ENCODE results near the gene THADA. TPM values are rescaled to one million over a fixed set of nuclear protein-coding genes. Genes with fewer than 3 reads are reported as not detected.
"Not testable (repeated sequence)": the region's sequence is repeated elsewhere in the genome, so short reads cannot be mapped to it uniquely, and the experiment has no call there.

THADA gene
- total RNA-seq, 4 donors from 2014 or later: 49.9 to 90.2 (median 65.2) TPM

DNA sequence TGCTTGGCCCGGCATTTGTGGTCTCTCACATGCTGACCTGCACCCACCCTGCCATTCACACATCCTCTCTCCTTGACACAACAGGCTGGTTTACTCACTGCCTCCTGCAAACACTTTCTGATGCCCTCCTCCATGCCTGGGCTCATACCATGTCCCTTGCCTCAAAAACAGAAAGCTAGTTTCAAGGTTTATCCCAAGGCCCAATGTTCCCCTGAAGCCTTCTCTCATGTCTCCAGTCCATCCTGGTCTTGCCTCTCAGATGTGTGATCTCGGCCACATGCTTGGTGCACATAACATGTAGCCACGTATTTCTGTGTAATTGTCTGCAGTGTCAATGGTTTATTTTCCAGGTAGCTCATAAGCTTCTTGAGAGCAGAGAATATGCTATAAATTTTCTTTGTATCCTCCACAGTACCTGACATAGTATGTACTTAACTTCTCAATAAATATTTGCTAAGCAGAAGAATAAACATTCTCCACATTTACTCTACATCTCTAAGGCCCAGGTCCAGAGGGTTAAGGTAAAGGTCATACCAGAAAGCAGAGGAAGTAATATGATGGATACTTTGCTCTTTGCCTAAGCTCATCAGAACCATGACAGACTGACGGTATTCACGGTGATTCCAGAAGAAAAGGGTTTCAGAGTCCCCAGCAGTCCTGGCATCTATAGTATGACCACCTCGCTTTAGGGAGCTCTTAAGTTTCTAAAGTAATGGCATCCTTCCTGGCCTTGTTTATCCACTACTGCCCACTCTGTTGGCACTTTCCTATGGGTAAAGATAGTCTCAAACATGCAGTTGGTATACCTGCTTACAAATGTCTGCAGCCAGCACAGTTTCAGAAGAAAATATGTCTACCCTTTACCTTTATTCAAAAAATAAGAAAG, 206.0 kb downstream of the THADA start:
- no peak for TF ChIP-seq POLR2A (IDR thresholded peaks at IDR 0.05)
- no peak for TF ChIP-seq CTCF (IDR thresholded peaks at IDR 0.05)
- Histone ChIP-seq H3K4me3 (replicated peaks in 1 of 3) (no peak overlapping the region), H3K27me3 (no peaks in the 10 kb centered on the region), H3K4me1 (peaks cover 29 to 34% of the 10 kb centered on the region in 2 donors), H3K36me3 (no peaks in the 10 kb centered on the region), H3K9me3 (no peaks in the 10 kb centered on the region), H3K27ac (no peak overlapping the region)
- intact Hi-C loops (cut with DNase I): no loop called here
- 96 to 98% methylated on average over 6 of the region's 6 CpGs for WGBS, 2 donors
- no peak for DNase-seq

GRCh38 chr2:43388371-43388770, 207.5 kb downstream of the THADA start:
- no peaks in the 10 kb centered on the region for H3K36me3 ChIP-seq
- intact Hi-C loops (cut with DNase I): no loop called here
- DNase-seq: no peak
- H3K9me3 ChIP-seq: no peaks in the 10 kb centered on the region
- peak overlapping the region in 2 of 3 donors; percentile 65 to 83 for H3K27ac ChIP-seq
- no peaks in the 10 kb centered on the region for H3K27me3 ChIP-seq
- 96 to 99% methylated on average over 2 of the region's 2 CpGs for WGBS, 2 donors
- TF ChIP-seq CTCF (IDR thresholded peaks at IDR 0.05) (no peak), POLR2A (IDR thresholded peaks at IDR 0.05) (no peak)
- peaks cover 29 to 34% of the 10 kb centered on the region in 2 donors for H3K4me1 ChIP-seq
- no peak overlapping the region for H3K4me3 ChIP-seq (replicated peaks in 1 of 3)

DNA sequence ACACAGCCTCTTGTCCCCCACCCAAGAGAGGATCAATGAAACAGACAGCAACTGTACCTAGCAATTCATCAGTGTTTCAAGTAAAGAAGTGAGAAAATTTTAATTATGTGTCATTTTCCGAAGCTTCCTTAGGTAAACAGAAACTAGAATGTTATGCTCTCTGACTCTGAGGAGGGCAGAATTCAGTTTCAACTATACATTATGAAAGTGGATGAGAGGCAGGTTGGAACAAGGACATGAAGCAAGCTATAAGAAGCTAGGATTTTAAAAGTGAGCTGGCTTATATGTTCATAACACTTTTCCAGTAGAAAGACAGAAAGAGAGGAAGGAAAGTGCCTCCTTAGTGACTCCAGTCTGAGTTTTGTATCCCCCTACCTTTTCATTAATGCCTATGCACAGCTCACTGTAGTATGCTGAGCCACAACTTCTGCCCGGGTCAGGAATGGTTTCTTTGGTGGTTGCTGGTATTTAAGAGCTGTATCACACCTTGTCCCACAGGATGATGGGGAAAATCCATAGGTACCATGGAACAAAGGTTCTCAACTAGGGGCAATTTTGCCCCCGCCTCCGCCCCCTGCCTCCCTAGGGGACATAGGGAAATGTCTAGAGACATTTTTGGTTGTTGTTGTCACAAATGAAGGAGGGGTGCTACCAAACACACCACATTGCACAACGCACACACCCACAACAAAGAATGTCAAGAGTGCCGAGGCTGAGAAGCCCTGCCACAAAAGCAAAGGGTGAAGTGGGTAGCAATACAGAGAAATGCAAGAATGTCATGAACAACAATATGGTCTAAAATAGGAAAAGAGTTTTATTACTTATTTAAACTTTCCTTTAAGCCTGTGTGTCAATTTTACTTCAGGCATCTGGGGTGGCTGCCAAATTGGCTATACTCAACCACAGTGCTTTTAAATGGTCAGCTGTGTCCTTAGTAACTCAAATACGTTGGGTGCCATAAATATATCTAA, 208.5 kb downstream of the THADA start:
- Histone ChIP-seq H3K36me3 (no peaks in the 10 kb centered on the region), H3K4me3 (replicated peaks in 1 of 3) (no peak overlapping the region), H3K27ac (peak overlapping the region; percentile 65 to 83 (median 70)), H3K4me1 (peaks cover 29 to 34% of the 10 kb centered on the region in 2 donors), H3K27me3 (no peaks in the 10 kb centered on the region), H3K9me3 (no peaks in the 10 kb centered on the region)
- TF ChIP-seq POLR2A (IDR thresholded peaks at IDR 0.05) (no peak), CTCF (IDR thresholded peaks at IDR 0.05) (no peak)
- DNase-seq: peak; percentile 53 to 55
- WGBS, 2 donors: 44 to 52% methylated on average over 7 of the region's 7 CpGs
- intact Hi-C loops (cut with DNase I): no loop called here

DNA sequence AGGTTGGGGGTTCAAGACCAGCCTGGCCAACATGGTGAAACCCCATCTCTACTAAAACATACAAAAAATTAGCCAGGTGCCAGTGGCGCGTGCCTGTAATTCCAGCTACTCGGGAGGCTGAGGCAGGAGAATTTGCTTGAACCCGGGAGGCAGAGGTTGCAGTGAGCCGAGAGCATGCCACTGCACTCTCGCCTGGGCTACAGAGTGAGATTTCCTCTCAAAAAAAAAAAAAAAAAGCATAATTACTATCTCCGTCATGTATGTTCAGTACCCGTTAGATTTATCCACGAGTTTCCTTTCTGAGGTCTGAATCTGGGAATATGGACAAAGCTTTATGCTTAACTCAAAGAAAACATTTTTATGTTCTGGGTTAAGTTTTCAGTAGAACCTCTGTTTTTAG, 209.2 kb downstream of the THADA start:
- intact Hi-C loops (cut with DNase I): not testable (repeated sequence)

DNA sequence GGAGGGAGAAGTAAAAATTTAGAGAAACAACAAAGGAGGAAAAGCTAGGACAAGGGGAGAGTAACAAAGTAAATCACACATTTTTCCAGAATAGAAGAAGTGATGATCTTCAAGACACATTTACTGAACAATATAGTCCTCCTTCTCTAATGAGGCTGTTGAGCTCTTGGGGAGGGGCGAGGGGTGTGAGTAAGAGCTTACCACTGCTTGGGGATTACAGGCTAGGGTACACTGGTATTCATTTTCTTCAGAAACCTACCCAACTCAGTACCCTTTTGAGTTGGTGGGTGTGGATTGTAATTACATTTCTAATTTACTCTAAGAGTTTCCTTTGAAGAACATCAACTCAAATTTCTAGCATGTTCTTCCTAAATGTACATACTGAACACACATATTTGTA, 211.7 kb downstream of the THADA start:
- H3K27ac ChIP-seq: no peak overlapping the region
- intact Hi-C loops (cut with DNase I): no loop called here
- DNase-seq: no peak
- H3K4me1 ChIP-seq: peaks cover 20 to 23% of the 10 kb centered on the region in 2 donors
- no peak for TF ChIP-seq CTCF (IDR thresholded peaks at IDR 0.05)
- TF ChIP-seq POLR2A (IDR thresholded peaks at IDR 0.05): no peak
- no peak overlapping the region for H3K4me3 ChIP-seq (replicated peaks in 1 of 3)
- 96 to 97% methylated on average over 1 of the region's 1 CpG for WGBS, 2 donors
- H3K36me3 ChIP-seq: no peaks in the 10 kb centered on the region
- no peaks in the 10 kb centered on the region for H3K9me3 ChIP-seq
- H3K27me3 ChIP-seq: no peaks in the 10 kb centered on the region

More for the DNA sequence above, 209.2 kb downstream of the THADA start:
- H3K27me3 ChIP-seq; DNase-seq; H3K36me3 ChIP-seq; H3K4me3 ChIP-seq (replicated peaks in 1 of 3); H3K9me3 ChIP-seq: not testable (repeated sequence)
- 91 to 97% methylated on average over 9 of the region's 9 CpGs for WGBS, 2 donors
- H3K27ac ChIP-seq: peak overlapping the region; percentile 65 to 83 (median 70)
- H3K4me1 ChIP-seq: peaks cover 25 to 31% of the 10 kb centered on the region in 2 donors

All from thyroid gland (tissue), 4 donors.